ENCODE results near the gene SNX25.

DNA sequence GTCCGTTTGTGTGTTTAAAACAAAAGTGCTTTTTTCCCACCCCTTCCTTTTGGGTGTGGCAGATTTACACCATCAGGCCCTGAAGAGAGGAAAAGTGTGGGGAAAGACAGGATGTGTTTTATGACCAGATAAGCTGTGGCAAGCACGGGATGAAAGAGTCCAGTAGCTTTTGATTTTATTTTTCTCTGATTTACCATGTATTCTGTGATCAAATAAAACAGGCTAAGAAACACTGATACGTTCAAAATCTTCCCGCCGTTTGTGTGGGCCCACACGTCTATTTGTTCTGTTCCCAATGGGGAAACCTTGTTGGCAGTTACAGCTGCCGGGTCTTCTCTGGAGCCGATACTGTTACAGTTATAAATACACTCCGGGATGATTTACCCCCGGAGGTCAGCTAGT is 175.5 kb downstream of the SNX25 start:
- TF ChIP-seq ZNF274 (IDR thresholded peaks at IDR 0.05; ENCODE audit: low read depth, low read length) (no peak), SUZ12 (IDR thresholded peaks at IDR 0.05; ENCODE audit: extremely low read depth, insufficient read depth, insufficient read length) (no peak)

Data from NT2/D1 (cell line).